Stimulated activated CD8-positive, alpha-beta memory T cell treated with anti-CD3 and anti-CD28 coated beads, Interleukin-15, amount 100 ng/mL, for 24 hours (primary cell): Measurements from ENCODE around the gene ROBO3.

Experiments
- DNase-seq: peaks from one replicate; pipeline ENCODE4 v3.0.0-alpha.2; 2020; ENCODE audit warnings: low read depth

Gene ROBO3

DNA sequence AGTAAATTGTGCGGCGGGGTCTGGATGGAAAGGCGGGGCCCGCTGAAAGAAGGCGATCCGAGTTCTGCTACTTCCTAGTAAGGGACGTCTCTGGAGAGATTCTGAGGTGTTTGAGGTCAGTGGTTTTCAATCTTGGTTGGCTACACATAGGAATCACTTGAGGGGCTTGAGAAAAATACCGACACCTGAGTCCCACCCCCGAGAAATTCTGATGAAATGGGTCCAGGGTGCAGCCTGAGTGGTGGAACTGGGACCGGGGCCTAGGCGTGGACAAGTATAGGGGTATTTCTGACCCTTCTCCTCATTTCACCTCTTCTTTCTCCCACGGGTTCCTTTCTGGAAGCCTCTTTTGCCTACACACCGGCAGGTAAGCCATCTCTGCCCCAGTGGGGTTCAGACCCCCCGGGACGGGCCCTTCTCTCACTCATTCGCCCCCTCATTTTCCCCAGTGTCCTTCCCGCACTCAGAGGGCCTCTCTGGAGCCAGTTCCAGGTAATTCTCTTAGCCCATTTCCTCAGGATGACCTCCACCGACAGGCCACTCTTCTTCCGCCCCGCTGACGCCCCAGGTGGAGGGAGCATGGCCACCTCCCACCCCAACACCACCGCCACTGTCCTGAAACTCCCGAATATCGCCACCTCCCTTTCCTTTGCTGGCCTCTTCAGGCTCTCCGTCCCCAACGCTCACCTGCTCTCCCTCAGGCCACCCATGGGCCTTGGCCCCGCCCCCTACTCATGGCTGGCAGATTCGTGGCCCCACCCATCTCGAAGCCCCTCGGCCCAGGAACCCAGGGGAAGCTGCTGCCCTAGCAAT lies 11.8 kb downstream of the ROBO3 start:
- no peak for DNase-seq

GRCh38 chr11:124877631-124877909 lies 12.3 kb downstream of the ROBO3 start:
- DNase-seq, result no peak

GRCh38 chr11:124877910-124878758 lies 12.9 kb downstream of the ROBO3 start:
- no peak for DNase-seq

DNA sequence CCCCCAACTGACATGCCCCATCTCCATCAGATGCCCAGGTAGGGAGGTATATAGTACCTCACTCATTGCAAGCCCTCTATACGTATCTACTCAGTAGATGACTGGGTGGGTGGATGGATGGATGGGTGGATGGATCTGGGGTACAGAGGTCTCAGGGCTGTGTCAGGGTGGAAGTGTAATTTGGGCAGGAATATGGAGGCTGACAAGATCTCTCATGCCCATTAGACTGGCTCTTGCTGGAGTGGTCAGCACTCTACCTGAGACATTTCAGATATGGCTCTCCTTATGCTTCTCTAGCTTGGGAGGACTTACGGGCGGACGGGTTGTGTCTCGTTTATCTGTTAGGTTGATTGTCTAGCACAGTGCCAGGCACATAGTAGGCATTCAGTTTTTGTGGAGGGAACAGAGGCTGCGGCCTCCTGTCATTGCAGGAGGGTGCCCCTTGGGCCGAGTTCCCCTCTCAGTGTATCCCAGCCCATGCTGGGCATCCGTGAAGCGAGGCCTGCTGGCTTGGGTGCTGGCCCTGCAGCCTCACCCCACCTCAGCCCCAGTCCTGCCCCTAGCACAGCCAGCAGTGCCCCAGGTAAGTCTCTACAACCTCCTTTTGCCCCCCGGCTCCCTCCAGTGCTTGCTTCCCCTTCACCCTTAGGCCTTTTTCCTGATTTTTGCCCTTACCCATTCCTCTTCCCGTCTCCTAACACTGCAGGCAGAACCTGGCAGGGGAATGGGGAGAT lies 13.7 kb downstream of the ROBO3 start:
- no peak for DNase-seq

GRCh38 chr11:124879493-124880289 lies 14.5 kb downstream of the ROBO3 start:
- no peak for DNase-seq

DNA sequence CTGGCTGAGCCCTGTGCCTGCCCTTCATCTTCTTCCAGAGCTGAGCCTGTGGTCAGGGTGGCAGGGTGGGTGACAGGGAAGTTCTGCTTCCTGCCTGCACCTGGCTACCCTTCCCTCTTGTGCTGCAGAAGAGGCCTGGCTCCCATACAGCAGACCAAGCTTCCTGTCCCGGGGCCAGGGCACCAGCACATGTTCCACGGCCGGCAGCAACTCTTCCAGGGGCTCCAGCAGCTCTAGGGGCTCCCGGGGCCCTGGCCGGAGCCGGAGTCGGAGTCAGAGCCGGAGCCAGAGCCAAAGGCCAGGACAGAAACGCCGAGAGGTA lies 15.0 kb downstream of the ROBO3 start:
- DNase-seq, result no peak

GRCh38 chr11:124880958-124881357 lies 15.7 kb downstream of the ROBO3 start:
- DNase-seq, result no peak

DNA sequence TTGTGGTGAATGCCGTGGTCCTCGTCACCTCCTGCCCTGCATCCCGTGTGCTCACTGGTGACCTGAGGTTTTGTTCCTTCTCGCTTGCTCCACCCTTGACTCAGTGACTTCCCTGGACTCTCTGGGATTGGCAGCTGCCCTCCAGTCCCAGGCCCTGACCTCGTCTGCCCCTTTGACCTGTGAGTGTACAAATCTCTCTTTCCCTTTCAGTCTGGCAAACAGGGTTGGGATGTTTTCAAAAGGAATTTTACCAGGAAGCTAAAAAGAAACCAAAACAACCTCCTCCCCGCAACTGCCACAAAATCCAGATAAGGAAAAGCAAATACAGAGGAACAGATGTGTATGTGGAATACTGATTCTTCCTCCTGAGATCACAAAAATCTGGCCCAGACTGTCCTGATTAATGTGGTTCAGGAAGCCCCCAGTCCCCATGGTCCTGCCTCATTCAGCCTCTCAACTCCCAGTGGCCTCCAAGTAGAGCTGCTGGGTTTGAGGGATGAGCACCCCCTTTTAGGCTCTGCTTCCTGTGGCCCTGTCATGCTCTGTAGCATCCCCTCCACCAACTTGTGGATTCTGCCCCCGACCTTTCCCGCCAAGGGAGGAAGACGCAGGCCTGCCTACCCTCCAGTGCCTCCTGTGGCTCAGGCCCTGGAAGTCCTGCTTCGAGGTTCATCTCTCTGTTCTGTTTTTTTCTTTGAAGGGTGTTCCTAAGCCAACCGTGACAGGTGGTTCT lies 17.3 kb downstream of the ROBO3 start:
- no peak for DNase-seq

DNA sequence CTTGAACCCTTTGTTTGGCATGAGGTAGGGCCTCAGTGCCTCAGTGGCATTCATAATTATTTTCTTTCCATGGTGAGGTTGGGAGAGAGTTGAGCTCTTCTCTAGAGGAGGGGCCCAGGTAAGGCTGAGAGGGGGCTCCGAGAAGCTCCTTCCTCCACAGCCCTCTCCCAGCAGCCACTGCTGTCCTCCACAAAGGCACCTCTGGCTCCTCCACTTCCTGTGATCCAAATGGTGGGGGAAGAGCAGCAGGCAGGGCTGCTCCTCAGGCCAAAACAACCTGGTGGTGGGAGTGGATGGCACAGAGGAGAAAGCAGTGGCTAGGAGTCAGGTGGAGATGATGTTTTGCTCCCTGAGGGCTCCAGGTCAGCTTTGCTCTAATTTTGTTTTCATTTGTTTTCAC lies 19.1 kb downstream of the ROBO3 start:
- no peak for DNase-seq

GRCh38 chr11:124884869-124885479 lies 19.7 kb downstream of the ROBO3 start:
- no peak for DNase-seq

DNA sequence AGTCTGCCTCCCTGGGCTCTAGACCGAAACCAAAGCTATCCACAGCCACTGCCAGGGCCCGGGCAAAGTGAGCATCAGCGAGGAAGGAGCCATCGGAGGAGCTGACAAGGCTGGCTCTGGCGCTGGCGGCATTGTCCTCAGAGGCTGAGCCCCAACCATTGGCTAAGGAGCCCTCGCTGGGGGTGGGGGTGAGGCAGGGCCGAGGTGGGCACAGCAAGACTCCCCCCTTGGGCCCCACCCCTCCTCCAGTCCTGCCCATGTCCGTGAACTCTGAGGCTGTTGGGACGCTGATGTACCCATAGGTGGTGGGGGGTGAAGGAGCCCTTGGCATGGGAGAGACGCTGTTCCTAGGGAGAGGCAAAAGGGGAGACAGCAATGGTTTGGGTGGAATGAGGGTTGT lies 21.2 kb downstream of the ROBO3 start:
- no peak for DNase-seq

- DNase-seq, result no peak
Measured at GRCh38 chr11:124886978-124887666, 21.9 kb downstream of the ROBO3 start.

GRCh38 chr11:124887667-124888013 lies 22.4 kb downstream of the ROBO3 start:
- DNase-seq, result no peak

DNA sequence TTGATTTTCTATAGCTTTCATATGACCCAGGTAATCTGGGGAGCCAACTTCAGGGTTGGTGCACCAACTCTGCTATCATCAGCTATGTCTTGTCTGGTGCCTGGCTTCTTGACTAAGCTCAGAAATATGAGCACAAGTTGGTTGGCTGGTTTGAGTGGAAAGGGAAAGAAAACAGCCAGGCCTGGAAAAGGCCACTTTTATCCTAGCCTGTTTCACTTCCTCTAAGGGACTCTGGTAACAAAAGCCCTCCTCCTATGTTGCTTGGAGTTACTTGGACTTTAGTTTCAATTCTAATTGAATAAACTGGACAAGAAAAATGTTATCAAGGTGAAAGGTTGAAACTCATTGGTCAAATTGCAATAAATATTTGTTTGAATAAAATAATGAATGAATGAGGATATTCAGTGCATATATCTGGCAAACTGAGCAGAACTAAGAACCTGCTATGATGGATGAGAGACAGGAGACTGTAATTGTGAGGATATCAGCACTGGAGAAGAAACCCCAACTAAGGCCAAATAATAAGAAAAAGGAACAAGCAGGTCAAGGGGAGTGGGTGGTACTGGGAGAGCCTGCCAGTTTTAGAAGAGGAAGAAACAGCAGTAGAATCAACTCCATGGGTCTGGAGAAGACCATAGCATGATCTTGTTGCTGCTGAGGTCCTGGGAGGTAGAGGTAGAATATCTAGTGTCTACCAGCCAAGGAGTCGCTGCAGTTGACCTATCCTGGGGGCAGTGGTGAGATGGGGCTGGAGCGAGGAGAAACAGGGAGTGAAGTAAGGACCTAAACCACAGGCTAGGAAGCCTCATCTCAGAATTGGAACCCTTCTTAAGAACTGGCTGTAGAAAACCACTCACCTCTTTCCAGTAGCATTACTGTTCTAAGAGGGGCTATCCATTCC lies 24.2 kb downstream of the ROBO3 start:
- DNase-seq, result no peak

GRCh38 chr11:124890151-124890550 lies 24.9 kb downstream of the ROBO3 start:
- no peak for DNase-seq

- no peak for DNase-seq
Measured at GRCh38 chr11:124890683-124891372, 25.6 kb downstream of the ROBO3 start.

- DNase-seq, result no peak
Measured at GRCh38 chr11:124891373-124891861, 26.2 kb downstream of the ROBO3 start.

DNA sequence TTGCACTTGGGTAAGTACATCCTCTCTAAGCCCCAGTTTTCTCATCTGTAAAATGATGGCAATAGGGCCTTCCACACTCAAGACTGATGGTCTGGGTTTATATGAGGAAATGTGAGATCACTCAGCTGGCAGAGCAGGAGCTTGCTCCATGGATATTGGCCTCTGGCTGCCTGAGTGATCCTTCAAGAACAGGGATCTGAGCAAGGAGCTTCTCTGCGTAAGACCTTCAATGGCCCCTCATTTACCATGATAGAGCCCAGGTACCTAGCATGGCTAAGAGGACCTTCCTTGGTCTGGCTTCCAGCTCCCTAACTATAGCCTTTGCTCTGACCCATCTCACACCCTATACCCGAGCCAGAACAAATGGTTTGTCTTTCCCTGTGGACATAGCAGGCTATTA lies 26.9 kb downstream of the ROBO3 start:
- no peak for DNase-seq
